HCT116 (cell line): ENCODE measurements around the gene IFI16. TPM values are rescaled to one million over a fixed set of nuclear protein-coding genes. Genes with fewer than 3 reads are reported as not detected.

Source experiments
- ATAC-seq: fragments of 200-7000 bp; cut with Tn5 transposase; 2 replicates; pipeline ENCODE4 v1.9.1; 2020; ENCODE audit warnings: mild to moderate bottlenecking, moderate library complexity
- BruUV-seq: library from RNA; stranded (reverse); fragments of 400-500 nt; replicated peaks from 2 replicates; lab custom pipeline; 2021; lab: Mats Ljungman, UMichigan
- CTCF ChIA-PET: fragments of 300-600 bp; sonication (Branson Sonifier 250); formaldehyde crosslinking; loops from one replicate; lab custom pipeline; 2021; ENCODE audit warnings: antibody characterized with exemption; lab: Charles Lee
- POLR2A ChIA-PET: fragments of 300-600, 350-600 bp; sonication (Branson Sonifier 250); formaldehyde crosslinking; loops from one replicate; lab custom pipeline; 2021; ENCODE audit warnings: antibody characterized with exemption; lab: Charles Lee
- RAD21 ChIA-PET, 2 experiments: fragments of 300-600 bp; sonication (Branson Sonifier 250); formaldehyde crosslinking; loops; one replicate each; lab custom pipeline; 2023; ENCODE audit warnings: low total read pairs in 2 of 2; ENCODE audit not compliant: uncharacterized antibody in 2 of 2, unreplicated experiment in 2 of 2, low non-redundant PET in 1 of 2; lab: Charles Lee
- DNase-seq: peaks from one replicate; pipeline ENCODE4 v3.0.0-alpha.2; 2010; ENCODE audit warnings: low read depth, low spot score
- H2AFZ ChIP-seq: fragments of 200-600 bp; shearing (Covaris generic), sonication (generic); 2 replicates; pipeline ENCODE4 v1.6.1; 2017; ENCODE audit warnings: low read depth, mixed run types, mixed read lengths, antibody characterized with exemption, low read length; ENCODE audit not compliant: poor library complexity, severe bottlenecking
- H3K27ac ChIP-seq: 2 replicates; pipeline ENCODE4 v1.5.1; 2012; ENCODE audit warnings: low read depth, low read length
- H3K27me3 ChIP-seq: fragments of 200-600 bp; sonication (generic); 2 replicates; pipeline ENCODE4 v1.6.1; 2016; ENCODE audit warnings: mixed run types, low read length, mixed read lengths; ENCODE audit not compliant: insufficient read depth
- H3K36me3 ChIP-seq, 2 experiments: fragments of 200-500 bp in 1 of 2; fragments of 200-600 bp in 1 of 2; sonication (Bioruptor generic) in 1 of 2; sonication (generic) in 1 of 2; 2 replicates each; pipeline versions ENCODE4 v1.5.1 to v1.6.1; 2014 to 2016; ENCODE audit warnings: low read length in 2 of 2, inconsistent platforms in 1 of 2, mixed read lengths in 1 of 2, mixed run types in 1 of 2; ENCODE audit not compliant: insufficient read depth in 2 of 2, control insufficient read depth in 1 of 2
- H3K4me1 ChIP-seq, 2 experiments: fragments of 200-600 bp in 1 of 2; sonication (generic) in 1 of 2; 2 replicates each; pipeline versions ENCODE4 v1.5.1 to v1.6.1; 2012 to 2017; ENCODE audit warnings: low read length in 2 of 2, inconsistent platforms in 1 of 2, mild to moderate bottlenecking in 1 of 2, mixed read lengths in 1 of 2, mixed run types in 1 of 2, moderate library complexity in 1 of 2; ENCODE audit not compliant: insufficient read depth in 2 of 2, control insufficient read depth in 1 of 2
- H3K4me2 ChIP-seq: fragments of 200-600 bp; sonication (generic); 2 replicates; pipeline ENCODE4 v1.6.1; 2017; ENCODE audit warnings: mixed run types, low read length, mixed read lengths
- H3K4me3 ChIP-seq, 2 experiments: fragments of 200-600 bp in 1 of 2; sonication (generic) in 1 of 2; replicated peaks in 1 of 2; 2 replicates each; pipeline ENCODE4 v1.5.1; 2011 to 2016; ENCODE audit warnings: low read length in 2 of 2, control low read depth in 1 of 2, low read depth in 1 of 2, mild to moderate bottlenecking in 1 of 2, mixed read lengths in 1 of 2, mixed run types in 1 of 2
- H3K79me2 ChIP-seq: fragments of 200-600 bp; sonication (generic); 2 replicates; pipeline ENCODE4 v1.6.1; 2017; ENCODE audit warnings: mild to moderate bottlenecking, mixed run types, low read length, moderate library complexity, mixed read lengths; ENCODE audit not compliant: insufficient read depth
- H3K9ac ChIP-seq: fragments of 200-600 bp; sonication (generic); 2 replicates; pipeline ENCODE4 v1.6.1; 2016; ENCODE audit warnings: low read length, mixed read lengths
- H3K9me2 ChIP-seq: fragments of 200-600 bp; sonication (generic), shearing (Covaris generic); 2 replicates; pipeline ENCODE4 v1.6.1; 2017; ENCODE audit warnings: mixed run types, mild to moderate bottlenecking, moderate library complexity; ENCODE audit not compliant: insufficient read depth
- H3K9me3 ChIP-seq, 2 experiments: fragments of 200-500 bp in 1 of 2; fragments of 200-600 bp in 1 of 2; sonication (Bioruptor generic) in 1 of 2; sonication (generic) in 1 of 2; 2 replicates each; pipeline ENCODE4 v1.6.1; 2014 to 2017; ENCODE audit warnings: low read length in 2 of 2, mixed read lengths in 2 of 2, inconsistent platforms in 1 of 2, low read depth in 1 of 2, mild to moderate bottlenecking in 1 of 2, mixed run types in 1 of 2, moderate library complexity in 1 of 2; ENCODE audit not compliant: control insufficient read depth in 1 of 2, insufficient read depth in 1 of 2
- H4K20me1 ChIP-seq: fragments of 200-600 bp; sonication (generic), shearing (Covaris generic); 2 replicates; pipeline ENCODE4 v1.6.1; 2017; ENCODE audit warnings: mixed run types, mild to moderate bottlenecking, moderate library complexity; ENCODE audit not compliant: insufficient read depth
- REST ChIP-seq: IDR thresholded peaks from 2 replicates; pipeline ENCODE4 v1.6.1; 2012; ENCODE audit warnings: low read depth
- ZFX ChIP-seq: fragments of 450-650 bp; IDR thresholded peaks from 2 replicates; pipeline ENCODE4 v1.6.1; 2017
- intact Hi-C: fragments of 100-400 bp; cut with micrococcal nuclease; formaldehyde crosslinking; loops from 2 replicates; pipeline ENCODE4 v1.10.0; 2022
- total RNA-seq: library from RNA; stranded (reverse); gene quantifications from one replicate; pipeline ENCODE4 v1.2.1, GENCODE V29; 2021; ENCODE audit not compliant: unreplicated experiment
- TF ChIP-seq, protein P1 (sequence below): IDR thresholded peaks from 2 replicates; pipeline ENCODE4 v1.6.1; 2012

IFI16 gene
- total RNA-seq, 1 experiment from 2014 or later = 1.6 TPM

GRCh38 chr1:159092036-159092760 is 82.5 kb downstream of the IFI16 start:
- no TSS peak for BruUV-seq
- no peak for DNase-seq
- no peaks in the 10 kb centered on the region for H3K79me2 ChIP-seq
- no peaks in the 10 kb centered on the region for H3K9me3 ChIP-seq
- H3K27me3 ChIP-seq = peaks cover 8% of the 10 kb centered on the region
- POLR2A ChIA-PET = no interaction called here
- H3K27ac ChIP-seq = no peak overlapping the region
- RAD21 ChIA-PET = no interaction called here
- TF ChIP-seq ZFX = no peak
- TF ChIP-seq, protein P1, sequence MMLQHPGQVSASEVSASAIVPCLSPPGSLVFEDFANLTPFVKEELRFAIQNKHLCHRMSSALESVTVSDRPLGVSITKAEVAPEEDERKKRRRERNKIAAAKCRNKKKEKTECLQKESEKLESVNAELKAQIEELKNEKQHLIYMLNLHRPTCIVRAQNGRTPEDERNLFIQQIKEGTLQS = no peak
- TF ChIP-seq, all 23 proteins: peak for 0
- intact Hi-C loops = no loop called here
- Histone ChIP-seq H3K4me2 (no peak overlapping the region), H3K4me3 (no peak overlapping the region), H4K20me1 (no peaks in the 10 kb centered on the region), H3K36me3 (no peaks in the 10 kb centered on the region), H3K9ac (no peak overlapping the region), H3K9me2 (no peaks in the 10 kb centered on the region), H2AFZ (no peak overlapping the region), H3K4me1 (no peaks in the 10 kb centered on the region)
- CTCF ChIA-PET = no interaction called here
- no peak for ATAC-seq

GRCh38 chr1:159098596-159098995 is 88.9 kb downstream of the IFI16 start:
- no peak overlapping the region for H3K4me3 ChIP-seq
- TF ChIP-seq REST = no peak
- TF ChIP-seq, all 23 proteins: peak for 0
- Histone ChIP-seq H3K79me2 (no peaks in the 10 kb centered on the region), H3K27me3 (peaks cover 36% of the 10 kb centered on the region), H3K9ac (no peak overlapping the region), H3K27ac (no peak overlapping the region), H3K4me2 (no peak overlapping the region), H4K20me1 (no peaks in the 10 kb centered on the region), H2AFZ (no peak overlapping the region), H3K4me1 (no peaks in the 10 kb centered on the region), H3K36me3 (no peaks in the 10 kb centered on the region), H3K9me3 (no peaks in the 10 kb centered on the region), H3K9me2 (no peaks in the 10 kb centered on the region)
- POLR2A ChIA-PET = no interaction called here
- intact Hi-C loops = no loop called here
- RAD21 ChIA-PET = no interaction called here
- ATAC-seq (no peak), DNase-seq (no peak)
- BruUV-seq = no TSS peak
- CTCF ChIA-PET = no interaction called here
